ENCODE data around the gene YWHAG. TPM values are rescaled to one million over a fixed set of nuclear protein-coding genes. Genes with fewer than 3 reads are reported as not detected.

The YWHAG gene
- total RNA-seq, 1 experiment from 2014 or later: 241 TPM

- H3K27ac Mint-ChIP-seq: peak overlapping the region in 1 of 3 experiments; percentile 75; a peak in 1 of 7 replicates
- H2BK20ac ChIP-seq (ENCODE audit: low read depth, low read length, poor library complexity, severe bottlenecking): no peak overlapping the region
These were observed 58.5 kb downstream of the YWHAG start for GRCh38 chr7:76300166-76300731.

More at GRCh38 chr7:76300166-76300731, 58.5 kb downstream of the YWHAG start:
- no peak overlapping the region for H2AFZ ChIP-seq (ENCODE audit: low read length)
- H3K27me3 ChIP-seq (ENCODE audit: insufficient read depth, low read length): no peaks in the 10 kb centered on the region
- no peak overlapping the region for H3K14ac ChIP-seq (ENCODE audit: insufficient read depth, low read length)
- no peaks in the 10 kb centered on the region for H4K20me1 ChIP-seq (ENCODE audit: control insufficient read depth, insufficient read depth, insufficient read length)
- peaks cover 5 to 12% (median 9%) of the 10 kb centered on the region in 3 experiments; a peak in 5 of 7 replicates for H3K36me3 Mint-ChIP-seq (ENCODE audit: insufficient read depth in 1 of 3, low read depth in 3 of 3)
- H3K9me3 ChIP-seq (ENCODE audit: control insufficient read depth, low read depth, low read length): no peaks in the 10 kb centered on the region
- no peak overlapping the region for H4K8ac ChIP-seq (replicated peaks; ENCODE audit: insufficient read length, low read depth, low read length)
- no peak overlapping the region for H3K4me3 Mint-ChIP-seq
- H4K91ac ChIP-seq (ENCODE audit: insufficient read length, low read depth, low read length): no peak overlapping the region
- no peak overlapping the region for H3K4ac ChIP-seq (ENCODE audit: low read depth, low read length)
- no peaks in the 10 kb centered on the region for H3K23me2 ChIP-seq (ENCODE audit: insufficient read length, low read depth, low read length, poor library complexity, severe bottlenecking)
- H3K9me3 Mint-ChIP-seq: peaks cover 0 to 3% of the 10 kb centered on the region in 2 experiments; a peak in 2 of 5 replicates
- H3K56ac ChIP-seq (ENCODE audit: insufficient read length, low read depth, low read length): no peak overlapping the region
- H3K27ac ChIP-seq (ENCODE audit: insufficient read length, low read depth, low read length): no peak overlapping the region
- H3K18ac ChIP-seq (ENCODE audit: insufficient read length, low read depth, low read length): no peak overlapping the region
- H3K23ac ChIP-seq (ENCODE audit: insufficient read length, low read depth, low read length): no peak overlapping the region
- no peak overlapping the region for H3T11ph ChIP-seq (ENCODE audit: low read length)
- H3K4me1 ChIP-seq (ENCODE audit: insufficient read depth, low read length): no peaks in the 10 kb centered on the region
- H2AK5ac ChIP-seq (ENCODE audit: insufficient read length, low read length): no peak overlapping the region
- H3K79me1 ChIP-seq (ENCODE audit: insufficient read depth, low read depth, low read length, poor library complexity, severe bottlenecking): no peaks in the 10 kb centered on the region
- no peak overlapping the region for H3K9ac ChIP-seq (ENCODE audit: extremely low read depth, insufficient read length, low read length)
- no peak overlapping the region for H4K5ac ChIP-seq (ENCODE audit: insufficient read length, low read depth, low read length)
- no peak for DNase-seq
- H3K27me3 Mint-ChIP-seq (ENCODE audit: low read depth): peaks cover 26% of the 10 kb centered on the region
- TF ChIP-seq CTCF (conservative IDR thresholded peaks at IDR 0.05): no peak
- peaks cover 6 to 22% of the 10 kb centered on the region in 2 experiments; a peak in 3 of 4 replicates for H3K4me1 Mint-ChIP-seq
- H2BK12ac ChIP-seq (ENCODE audit: insufficient read length, low read depth, low read length): no peak overlapping the region
- H3K4me2 ChIP-seq (ENCODE audit: insufficient read depth, insufficient read length, low read length): no peak overlapping the region
- no peak overlapping the region for H2BK120ac ChIP-seq (ENCODE audit: low read depth, low read length, poor library complexity, severe bottlenecking)
- no peak overlapping the region for H2BK15ac ChIP-seq (ENCODE audit: low read depth, low read length)
- no CpG with 5 or more reads among the region's 7 CpGs for WGBS (ENCODE audit: extremely low coverage, insufficient read length, low lambda C conversion rate)
- no peaks in the 10 kb centered on the region for H3K79me2 ChIP-seq (ENCODE audit: insufficient read depth, low read length)
- no peak overlapping the region for H2BK5ac ChIP-seq (ENCODE audit: insufficient read length, low read length)
